Adrenal gland (tissue), 12 donors: ENCODE results near the gene IQGAP1. TPM values are rescaled to one million over a fixed set of nuclear protein-coding genes. Genes with fewer than 3 reads are reported as not detected.
"Not testable (repeated sequence)": the region's sequence is repeated elsewhere in the genome, so short reads cannot be mapped to it uniquely, and the experiment has no call there.

Experiments
- DNase-seq, 7 donors: peaks; one replicate each; pipeline ENCODE4 v3.0.0-alpha.2; 2019 to 2020
- H3K27ac ChIP-seq, 5 donors: fragments of 200-600 bp; sonication (generic) in 4 of 5; 1 replicate in 3 of 5; 2 replicates in 2 of 5; pipeline versions ENCODE4 v1.5.1 to v1.8.0; 2016 to 2020; ENCODE audit warnings: mild to moderate bottlenecking in 1 of 5
- H3K27me3 ChIP-seq: fragments of 200-600 bp; 2 replicates; pipeline ENCODE4 v1.8.0; 2021
- H3K36me3 ChIP-seq, 2 donors: fragments of 200-600 bp; replicated peaks in 1 of 2; 1 replicate in 1 of 2; 2 replicates in 1 of 2; pipeline versions ENCODE4 v1.5.1 to v1.8.0; 2018 to 2022
- H3K4me1 ChIP-seq, 2 donors: fragments of 200-600 bp; replicated peaks in 1 of 2; 1 replicate in 1 of 2; 2 replicates in 1 of 2; pipeline versions ENCODE4 v1.5.1 to v1.8.0; 2018 to 2021
- H3K4me3 ChIP-seq, 4 donors: fragments of 200-600 bp; sonication (generic) in 3 of 4; one replicate each; pipeline ENCODE4 v1.5.1; 2016 to 2018
- H3K9me3 ChIP-seq, 3 donors: fragments of 200-600 bp; sonication (generic) in 1 of 3; replicated peaks in 1 of 3; 1 replicate in 2 of 3; 2 replicates in 1 of 3; pipeline versions ENCODE4 v1.5.1 to v1.8.0; 2016 to 2021
- POLR2A ChIP-seq, 2 donors: fragments of 450-650 bp; IDR thresholded peaks; one replicate each; pipeline ENCODE4 v1.6.1; 2017; ENCODE audit warnings: antibody characterized with exemption in 2 of 2, mild to moderate bottlenecking in 2 of 2, moderate library complexity in 1 of 2
- WGBS, 4 donors: extraction: QIAGEN DNeasy Blood & Tissue Kit in 2 of 4; methylation state at CpG; one replicate each; pipeline versions ENCODE4 v1.1.5 to v1.1.7; 2013 to 2017; 5-methylcytosine and 5-hydroxymethylcytosine counted together
- intact Hi-C, 2 donors: fragments of 100-400 bp; cut with DNase I; formaldehyde crosslinking; loops; one replicate each; pipeline versions ENCODE4 v1.14.1 to v1.15.0; 2022 to 2023
- polyA plus RNA-seq, 3 donors: library from polyadenylated mRNA; stranded (reverse); fragments of 200-250 nt in 2 of 3; fragments of 350-450 nt in 1 of 3; fragmentation: Illumina TruSeq in 1 of 3; extraction: RNeasy Lipid Tissue Mini Kit (QIAGEN cat#74804) in 1 of 3; gene quantifications; one replicate each; pipeline ENCODE4 v1.2.3, GENCODE V29; 2013 to 2014
- total RNA-seq, 9 donors: library from RNA; depleted of rRNA in 4 of 9; stranded (reverse); fragments of >200 nt in 4 of 9; fragments of 120-200 nt in 1 of 9; fragmentation: NEBNext Ultra II Directional in 1 of 9; extraction: Animal tissue kit (Norgen Biotek cat#: 25700) in 1 of 9; gene quantifications; one replicate each; pipeline versions ENCODE4 v1.1.0 to v1.2.4, GENCODE V29; 2013 to 2023
- TF ChIP-seq, protein P1 (sequence below), 6 experiments: fragments of 450-650 bp in 4 of 6; fragments of 200-600 bp in 2 of 6; sonication (generic) in 1 of 6; IDR thresholded peaks; 1 replicate in 5 of 6; 2 replicates in 1 of 6; pipeline versions ENCODE4 v1.5.1 to v1.8.0; 2016 to 2021; ENCODE audit warnings: antibody characterized with exemption in 6 of 6, mild to moderate bottlenecking in 2 of 6, moderate library complexity in 1 of 6
- donor health status: healthy with polysubstance abuse.
- donor health status: Bipolar disorder and iron deficiency.
- donor health status: DM: yes; HTN: yes; CAD: no.
- donor health status: DM: no; HTN: no; CAD: no.
- donor health status: DM: no; HTN: no; CAD: no.
- donor health status: DM: yes; HTN: yes; CAD: no.

Gene IQGAP1
- total and polyA plus RNA-seq, 12 donors, result 34.3 to 261 (median 150) TPM

GRCh38 chr15:90520365-90520764 lies 132.3 kb downstream of the IQGAP1 start:
- Histone ChIP-seq H3K36me3 (no peaks in the 10 kb centered on the region), H3K27me3 (no peaks in the 10 kb centered on the region), H3K4me1 (no peaks in the 10 kb centered on the region), H3K27ac (no peak overlapping the region), H3K4me3 (no peak overlapping the region), H3K9me3 (no peaks in the 10 kb centered on the region)
- no peak for TF ChIP-seq POLR2A (IDR thresholded peaks at IDR 0.05)
- TF ChIP-seq, protein P1, sequence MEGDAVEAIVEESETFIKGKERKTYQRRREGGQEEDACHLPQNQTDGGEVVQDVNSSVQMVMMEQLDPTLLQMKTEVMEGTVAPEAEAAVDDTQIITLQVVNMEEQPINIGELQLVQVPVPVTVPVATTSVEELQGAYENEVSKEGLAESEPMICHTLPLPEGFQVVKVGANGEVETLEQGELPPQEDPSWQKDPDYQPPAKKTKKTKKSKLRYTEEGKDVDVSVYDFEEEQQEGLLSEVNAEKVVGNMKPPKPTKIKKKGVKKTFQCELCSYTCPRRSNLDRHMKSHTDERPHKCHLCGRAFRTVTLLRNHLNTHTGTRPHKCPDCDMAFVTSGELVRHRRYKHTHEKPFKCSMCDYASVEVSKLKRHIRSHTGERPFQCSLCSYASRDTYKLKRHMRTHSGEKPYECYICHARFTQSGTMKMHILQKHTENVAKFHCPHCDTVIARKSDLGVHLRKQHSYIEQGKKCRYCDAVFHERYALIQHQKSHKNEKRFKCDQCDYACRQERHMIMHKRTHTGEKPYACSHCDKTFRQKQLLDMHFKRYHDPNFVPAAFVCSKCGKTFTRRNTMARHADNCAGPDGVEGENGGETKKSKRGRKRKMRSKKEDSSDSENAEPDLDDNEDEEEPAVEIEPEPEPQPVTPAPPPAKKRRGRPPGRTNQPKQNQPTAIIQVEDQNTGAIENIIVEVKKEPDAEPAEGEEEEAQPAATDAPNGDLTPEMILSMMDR (IDR thresholded peaks at IDR 0.05), result no peak
- no peak for DNase-seq
- intact Hi-C loops, result loop anchor here in 1 of 2 donors (10.0 kb wide), 1 partner anchor 84 kb away; no protein-coding TSS in a partner anchor
- WGBS, 4 donors, result 88 to 95% (median 91%) methylated on average over 5 of the region's 5 CpGs

DNA sequence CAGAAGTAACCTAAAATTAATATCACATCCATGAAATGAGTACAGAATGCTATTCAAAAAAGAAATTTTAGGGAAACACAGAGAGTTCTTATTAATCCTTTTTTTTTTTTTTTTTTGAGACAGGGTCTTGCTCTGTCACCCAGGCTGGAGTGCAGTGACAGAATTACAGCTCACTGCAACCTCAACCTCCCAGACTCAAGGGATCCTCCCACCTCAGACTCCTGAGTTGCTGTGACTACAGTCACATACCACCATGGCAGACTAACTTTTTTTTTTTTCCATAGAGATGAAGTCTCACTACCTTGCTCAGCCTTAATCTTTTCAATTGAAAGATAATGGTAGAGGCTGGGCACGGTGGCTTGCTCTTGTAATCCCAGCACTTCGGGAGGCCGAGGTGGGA lies 135.3 kb downstream of the IQGAP1 start:
- H3K27me3 ChIP-seq, result no peaks in the 10 kb centered on the region
- TF ChIP-seq, protein P1 (IDR thresholded peaks at IDR 0.05), result no peak
- TF ChIP-seq POLR2A (IDR thresholded peaks at IDR 0.05), result no peak

DNA sequence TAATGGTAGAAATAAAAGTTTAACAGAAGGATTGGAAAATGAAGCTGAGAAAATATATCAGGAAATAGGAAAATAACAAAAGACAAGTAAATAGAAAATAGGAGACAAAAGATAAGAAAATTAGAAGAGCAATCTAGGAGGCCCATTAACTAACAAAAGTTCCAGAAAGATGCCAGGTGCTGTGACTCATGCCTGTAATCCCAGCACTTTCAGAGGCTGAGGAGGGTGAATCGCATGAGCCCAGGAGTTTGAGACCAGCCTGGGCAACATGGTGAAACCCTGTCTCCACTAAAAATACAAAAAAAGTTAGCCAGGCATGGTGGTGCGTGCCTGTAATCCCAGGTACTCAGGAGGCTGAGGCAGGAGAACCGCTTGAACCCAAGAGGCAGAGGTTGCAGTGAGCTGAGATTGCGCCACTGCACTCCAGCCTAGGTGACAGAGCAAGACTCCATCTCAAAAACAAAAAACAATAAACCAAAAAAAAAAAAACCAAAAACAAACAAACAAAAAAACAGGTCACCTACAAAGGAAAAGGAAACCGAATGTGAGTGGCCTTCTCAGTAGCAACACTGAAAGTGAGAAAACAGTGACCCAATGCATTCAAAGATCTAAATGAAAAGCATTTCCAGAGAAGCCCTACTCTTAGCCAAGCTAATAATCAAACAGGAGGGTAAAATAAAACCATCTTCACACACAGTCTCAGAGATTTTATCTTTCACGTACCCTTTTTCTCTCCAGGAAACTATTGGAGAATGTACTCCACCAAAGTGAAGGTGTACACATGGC lies 136.2 kb downstream of the IQGAP1 start:
- H3K9me3 ChIP-seq, H3K27me3 ChIP-seq, H3K4me3 ChIP-seq, H3K4me1 ChIP-seq, DNase-seq, H3K27ac ChIP-seq, H3K36me3 ChIP-seq: not testable (repeated sequence)
- intact Hi-C loops, result loop anchor here in 1 of 2 donors (10.0 kb wide), 1 partner anchor 81 kb away; no protein-coding TSS in a partner anchor
- WGBS, 4 donors, result 86 to 94% (median 92%) methylated on average over 6 of the region's 6 CpGs

More for the DNA sequence above, 135.3 kb downstream of the IQGAP1 start:
- Histone ChIP-seq H3K36me3 (no peaks in the 10 kb centered on the region), H3K9me3 (no peaks in the 10 kb centered on the region), H3K4me3 (no peak overlapping the region), H3K4me1 (no peaks in the 10 kb centered on the region), H3K27ac (no peak overlapping the region)
- no peak for DNase-seq
- intact Hi-C loops, result loop anchor here in 1 of 2 donors (10.0 kb wide), 1 partner anchor 81 kb away; no protein-coding TSS in a partner anchor
- 90 to 96% (median 92%) methylated on average over 3 of the region's 3 CpGs for whole genome bisulfite sequencing, 4 donors

GRCh38 chr15:90529011-90529370 lies 140.9 kb downstream of the IQGAP1 start:
- intact Hi-C loops, result loop anchor here in 1 of 2 donors (10.0 kb wide), 1 partner anchor 76 kb away; no protein-coding TSS in a partner anchor
- H3K27ac ChIP-seq, result peak overlapping the region in 4 of 5 donors; percentile 82 to 98 (median 87)
- H3K9me3 ChIP-seq, result no peaks in the 10 kb centered on the region
- no peaks in the 10 kb centered on the region for H3K36me3 ChIP-seq
- TF ChIP-seq, protein P1 (IDR thresholded peaks at IDR 0.05), result no peak
- no peak for TF ChIP-seq POLR2A (IDR thresholded peaks at IDR 0.05)
- no peaks in the 10 kb centered on the region for H3K27me3 ChIP-seq
- WGBS, 4 donors, result 50 to 67% (median 57%) methylated on average over 5 to 15 of the region's 15 CpGs
- no peak for DNase-seq
- H3K4me1 ChIP-seq, result peaks cover 6 to 23% of the 10 kb centered on the region in 2 donors
- peak overlapping the region in 2 of 4 donors; percentile 78 to 86 for H3K4me3 ChIP-seq
